Heart left ventricle (tissue), 16 donors: ENCODE measurements around the gene SLCO3A1. TPM values are rescaled to one million over a fixed set of nuclear protein-coding genes. Genes with fewer than 3 reads are reported as not detected.
A peak's percentile ranks its signal among the peaks of the same experiment; 100 is the strongest.

Experiments used
- ATAC-seq, 4 donors: fragments of 200-7000 bp; cut with Tn5 transposase; one replicate each; pipeline ENCODE4 v1.9.1; 2020 to 2022; ENCODE audit warnings: moderate library complexity in 4 of 4, mild to moderate bottlenecking in 3 of 4, moderate number of reproducible peaks in 1 of 4
- DNase-seq, 5 donors: peaks; one replicate each; pipeline ENCODE4 v3.0.0-alpha.2; 2020
- H3K27ac ChIP-seq, 12 donors: fragments of 200-600 bp; sonication (generic) in 4 of 12; one replicate each; pipeline versions ENCODE4 v1.5.0 to v1.8.0; 2016 to 2022; ENCODE audit warnings: mild to moderate bottlenecking in 2 of 12
- H3K27me3 ChIP-seq, 9 donors: fragments of 200-600 bp; sonication (generic) in 2 of 9; one replicate each; pipeline versions ENCODE4 v1.5.1 to v1.8.0; 2016 to 2022; ENCODE audit warnings: mild to moderate bottlenecking in 3 of 9
- H3K36me3 ChIP-seq, 9 donors: fragments of 200-600 bp; sonication (generic) in 2 of 9; one replicate each; pipeline versions ENCODE4 v1.5.0 to v1.8.0; 2018 to 2022; ENCODE audit warnings: mild to moderate bottlenecking in 2 of 9
- H3K4me1 ChIP-seq, 12 donors: fragments of 200-600 bp; sonication (generic) in 4 of 12; one replicate each; pipeline versions ENCODE4 v1.5.0 to v1.8.0; 2016 to 2022; ENCODE audit warnings: mild to moderate bottlenecking in 3 of 12
- H3K4me3 ChIP-seq, 12 donors: fragments of 200-600 bp; sonication (generic) in 4 of 12; one replicate each; pipeline versions ENCODE4 v1.5.0 to v1.8.0; 2017 to 2022; ENCODE audit warnings: mild to moderate bottlenecking in 9 of 12, moderate library complexity in 4 of 12
- H3K9me3 ChIP-seq, 12 donors: fragments of 200-600 bp; sonication (generic) in 4 of 12; one replicate each; pipeline versions ENCODE4 v1.5.0 to v1.8.0; 2016 to 2022; ENCODE audit warnings: mild to moderate bottlenecking in 1 of 12
- POLR2A ChIP-seq, 2 donors: fragments of 450-650 bp; IDR thresholded peaks; one replicate each; pipeline ENCODE4 v1.6.1; 2017; ENCODE audit warnings: antibody characterized with exemption in 2 of 2, mild to moderate bottlenecking in 2 of 2, moderate library complexity in 2 of 2
- WGBS, 4 donors: extraction: QIAGEN DNeasy Blood & Tissue Kit in 2 of 4; methylation state at CpG; one replicate each; pipeline versions ENCODE4 v1.1.5 to v1.1.7; 2013 to 2018; 5-methylcytosine and 5-hydroxymethylcytosine counted together
- intact Hi-C, 10 donors: fragments of 100-400 bp; cut with DNase I; formaldehyde crosslinking; loops; one replicate each; pipeline versions ENCODE4 v1.11.1 to v1.14.2; 2022
- polyA plus RNA-seq, 2 donors: library from polyadenylated mRNA; stranded (reverse); fragments of 200-250 nt; gene quantifications; one replicate each; pipeline ENCODE4 v1.2.3, GENCODE V29; 2013
- total RNA-seq, 9 donors: library from RNA; depleted of rRNA in 2 of 9; stranded (reverse); fragments of >200 nt in 2 of 9; fragmentation: NEBNext Ultra II Directional in 3 of 9; extraction: Animal tissue kit (Norgen Biotek cat#: 25700) in 3 of 9; gene quantifications; one replicate each; pipeline versions ENCODE4 v1.1.0 to v1.2.4, GENCODE V29; 2016 to 2023
- TF ChIP-seq, protein P1 (sequence below), 12 donors: fragments of 200-600 bp; sonication (generic) in 4 of 12; IDR thresholded peaks; one replicate each; pipeline versions ENCODE4 v1.5.0 to v1.8.0; 2018 to 2022; ENCODE audit warnings: antibody characterized with exemption in 12 of 12, mild to moderate bottlenecking in 5 of 12
- donor health status: ischemic (EF 13 %, LVEDD 7.1; RV severe dilation, severe dysfunction).
- donor health status: healthy with polysubstance abuse.
- donor health status: DM: no; HTN: yes; CAD: no.
- donor health status: DM: no; HTN: no; CAD: no.
- donor health status: ischemic (EF 25% LVEDD 6.9; RV normal size, moderate dysfunction).
- donor health status: ischemic (EF 25% LVEDD 5.7; RV mildly dilated, moderate dysfunction).
- donor health status: healthy.
- donor health status: DM: yes; HTN: yes; CAD: no.
- donor health status: ischemic (EF 35%, LVEDD 5.7; RV mildly dilated, moderate dysfunction).
- donor health status: nonischemic (EF 11% LVEDD 7.7; RV severe dilation, severe dysfunction).
- donor health status: DM: yes; HTN: yes; CAD: no.
- donor health status: PGD.
- donor health status: ischemic (EF 29% LVEDD 5.4; RV normal size, mild dysfunction).
- donor health status: nonischemic (EF 23%, LVEDD 6.1; RV moderate dilation, normal function).

The SLCO3A1 gene
- total and polyA plus RNA-seq, 11 donors = 26.3 to 64.2 (median 50.2) TPM

DNA sequence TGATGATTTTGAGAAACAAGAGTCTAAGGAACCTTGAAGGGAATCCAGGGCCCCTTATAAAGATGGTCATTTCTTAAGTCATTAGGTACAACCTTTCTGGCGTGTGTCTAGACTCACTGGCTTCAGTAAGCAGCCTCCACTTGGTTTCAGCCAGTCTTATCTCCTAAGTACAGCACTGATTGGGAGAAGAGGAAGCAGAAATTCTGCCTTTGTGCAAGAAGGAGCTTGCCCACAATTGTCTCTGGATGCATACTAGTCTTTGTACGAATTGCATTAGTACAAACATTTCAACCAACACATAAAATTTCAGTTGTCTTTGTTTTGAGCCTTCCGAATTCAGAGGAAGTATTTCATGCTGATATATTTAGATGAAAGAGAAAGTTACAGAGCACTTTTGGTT is 139.4 kb downstream of the SLCO3A1 start:
- no peak for TF ChIP-seq POLR2A (IDR thresholded peaks at IDR 0.05)
- TF ChIP-seq, protein P1, sequence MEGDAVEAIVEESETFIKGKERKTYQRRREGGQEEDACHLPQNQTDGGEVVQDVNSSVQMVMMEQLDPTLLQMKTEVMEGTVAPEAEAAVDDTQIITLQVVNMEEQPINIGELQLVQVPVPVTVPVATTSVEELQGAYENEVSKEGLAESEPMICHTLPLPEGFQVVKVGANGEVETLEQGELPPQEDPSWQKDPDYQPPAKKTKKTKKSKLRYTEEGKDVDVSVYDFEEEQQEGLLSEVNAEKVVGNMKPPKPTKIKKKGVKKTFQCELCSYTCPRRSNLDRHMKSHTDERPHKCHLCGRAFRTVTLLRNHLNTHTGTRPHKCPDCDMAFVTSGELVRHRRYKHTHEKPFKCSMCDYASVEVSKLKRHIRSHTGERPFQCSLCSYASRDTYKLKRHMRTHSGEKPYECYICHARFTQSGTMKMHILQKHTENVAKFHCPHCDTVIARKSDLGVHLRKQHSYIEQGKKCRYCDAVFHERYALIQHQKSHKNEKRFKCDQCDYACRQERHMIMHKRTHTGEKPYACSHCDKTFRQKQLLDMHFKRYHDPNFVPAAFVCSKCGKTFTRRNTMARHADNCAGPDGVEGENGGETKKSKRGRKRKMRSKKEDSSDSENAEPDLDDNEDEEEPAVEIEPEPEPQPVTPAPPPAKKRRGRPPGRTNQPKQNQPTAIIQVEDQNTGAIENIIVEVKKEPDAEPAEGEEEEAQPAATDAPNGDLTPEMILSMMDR (IDR thresholded peaks at IDR 0.05) = no peak
- Histone ChIP-seq H3K4me3 (no peak overlapping the region), H3K27me3 (no peaks in the 10 kb centered on the region), H3K9me3 (no peaks in the 10 kb centered on the region), H3K27ac (peak overlapping the region in 1 of 12 donors; percentile 18), H3K36me3 (no peaks in the 10 kb centered on the region), H3K4me1 (peaks cover 0 to 43% (median 17%) of the 10 kb centered on the region in 12 donors)
- intact Hi-C loops = no loop called here
- DNase-seq (no peak), ATAC-seq (no peak)
- 56 to 68% (median 56%) methylated on average over 3 of the region's 3 CpGs for WGBS, 4 donors

DNA sequence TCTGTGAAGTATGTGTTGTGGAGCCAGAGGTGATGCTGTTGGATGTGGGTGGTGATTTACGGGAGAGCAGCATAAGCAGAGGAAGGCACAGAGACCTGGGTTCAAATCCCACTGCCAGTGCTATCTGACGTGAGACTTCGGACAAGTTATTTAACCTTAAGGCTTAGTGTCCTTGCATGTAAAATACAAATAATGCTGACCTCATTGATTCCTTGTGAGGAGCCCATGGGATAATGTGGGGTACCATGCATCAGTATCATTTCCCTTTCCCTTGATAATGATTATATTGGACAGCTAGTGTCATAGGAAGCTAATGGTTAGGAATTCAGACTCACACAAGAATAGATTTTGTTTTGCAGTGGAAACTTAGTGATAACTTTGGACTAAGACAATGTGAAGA is 141.6 kb downstream of the SLCO3A1 start:
- Histone ChIP-seq H3K4me1 (peaks cover 0 to 35% (median 13%) of the 10 kb centered on the region in 12 donors), H3K4me3 (no peak overlapping the region), H3K27ac (no peak overlapping the region), H3K9me3 (no peaks in the 10 kb centered on the region), H3K27me3 (no peaks in the 10 kb centered on the region), H3K36me3 (no peaks in the 10 kb centered on the region)
- ATAC-seq (no peak), DNase-seq (no peak)
- TF ChIP-seq, protein P1 (IDR thresholded peaks at IDR 0.05) = no peak
- no peak for TF ChIP-seq POLR2A (IDR thresholded peaks at IDR 0.05)
- intact Hi-C loops = no loop called here
- 91 to 98% (median 94%) methylated on average over 3 of the region's 3 CpGs for WGBS, 4 donors

DNA sequence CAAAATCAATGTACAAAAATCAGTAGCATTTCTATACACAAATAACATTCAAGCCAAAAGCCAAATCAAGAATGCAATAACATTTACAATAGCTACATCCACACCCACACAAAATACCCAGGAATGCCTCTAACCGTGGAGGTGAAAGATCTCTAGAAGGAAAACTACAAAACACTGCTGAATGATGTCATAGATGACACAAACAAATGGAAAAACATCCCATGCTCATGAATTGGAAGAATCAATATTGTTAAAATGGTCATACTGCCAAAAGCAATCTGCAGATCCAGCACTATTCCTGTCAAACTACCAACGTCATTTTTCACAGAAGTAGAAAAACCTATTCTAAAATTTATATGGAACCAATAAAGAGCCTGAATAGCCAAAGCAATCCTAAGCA is 143.7 kb downstream of the SLCO3A1 start:
- intact Hi-C loops = no loop called here
- WGBS, 4 donors = 71 to 81% (median 79%) methylated on average over 2 of the region's 2 CpGs
- no peak overlapping the region for H3K27ac ChIP-seq
- TF ChIP-seq, protein P1 (IDR thresholded peaks at IDR 0.05) = no peak
- TF ChIP-seq POLR2A (IDR thresholded peaks at IDR 0.05) = no peak
- H3K4me1 ChIP-seq = peaks cover 0 to 22% (median 10%) of the 10 kb centered on the region in 12 donors
- no peak for ATAC-seq
- no peak overlapping the region for H3K4me3 ChIP-seq
- no peaks in the 10 kb centered on the region for H3K36me3 ChIP-seq
- H3K27me3 ChIP-seq = no peaks in the 10 kb centered on the region
- no peaks in the 10 kb centered on the region for H3K9me3 ChIP-seq
- DNase-seq = no peak

DNA sequence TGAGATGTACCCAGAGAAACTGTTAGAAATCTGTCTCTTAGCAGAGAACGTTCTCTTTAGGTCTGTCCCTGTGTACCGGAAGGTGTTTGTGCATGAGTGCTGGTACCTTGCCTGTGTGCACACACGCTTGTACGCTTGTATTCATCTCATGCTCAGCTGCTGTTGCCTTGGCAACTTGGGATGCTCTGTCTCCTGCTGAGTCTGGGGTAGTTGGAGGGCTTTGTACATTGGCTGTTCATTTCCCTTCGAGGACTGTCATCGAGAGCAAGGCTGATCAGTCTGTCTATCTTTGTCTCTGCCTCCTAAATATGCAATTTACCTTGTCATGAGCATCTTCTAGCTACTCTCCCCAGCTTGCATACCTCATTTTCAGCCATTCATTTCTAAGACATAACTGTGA is 147.2 kb downstream of the SLCO3A1 start:
- no peak for TF ChIP-seq POLR2A (IDR thresholded peaks at IDR 0.05)
- TF ChIP-seq, protein P1 (IDR thresholded peaks at IDR 0.05) = no peak
- Histone ChIP-seq H3K36me3 (no peaks in the 10 kb centered on the region), H3K9me3 (no peaks in the 10 kb centered on the region), H3K4me1 (peaks cover 0 to 34% (median 2%) of the 10 kb centered on the region in 12 donors), H3K27ac (no peak overlapping the region), H3K4me3 (no peak overlapping the region), H3K27me3 (no peaks in the 10 kb centered on the region)
- DNase-seq (no peak), ATAC-seq (no peak)
- 63 to 78% (median 70%) methylated on average over 6 of the region's 6 CpGs for WGBS, 4 donors
- intact Hi-C loops = no loop called here
